ENCODE data around the gene PTPRG.

The PTPRG gene

GRCh38 chr3:61669668-61670299 is 108.4 kb downstream of the PTPRG start:
- TF ChIP-seq CTCF (IDR thresholded peaks at IDR 0.05; ENCODE audit: insufficient read depth, low read depth, low read length, missing control alignments) = no peak
- no peak overlapping the region for H3K4me3 ChIP-seq (ENCODE audit: low read depth, low read length)
- peak; percentile 3 for DNase-seq (ENCODE audit: low read depth)

DNA sequence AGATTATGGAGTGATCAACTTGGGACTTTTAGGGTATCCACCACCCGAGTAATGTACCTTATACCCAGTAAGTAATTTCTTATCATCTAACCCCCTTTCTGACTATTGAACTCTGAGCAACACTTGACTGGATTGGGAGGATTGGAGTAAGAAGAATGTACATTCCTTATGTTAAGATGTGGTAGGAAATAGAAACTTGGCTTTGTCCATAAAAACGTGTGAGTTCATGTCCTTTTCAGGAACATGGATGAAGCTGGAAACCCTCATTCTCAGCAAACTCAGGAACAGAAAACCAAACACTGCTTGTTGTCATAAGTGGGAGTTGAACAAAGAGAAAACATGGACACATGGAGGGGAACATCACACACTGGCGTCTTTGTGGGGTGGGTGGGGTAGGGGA is 112.3 kb downstream of the PTPRG start:
- DNase-seq (ENCODE audit: low read depth) = no peak
- H3K4me3 ChIP-seq (ENCODE audit: low read depth, low read length) = no peak overlapping the region
- no peak for TF ChIP-seq CTCF (IDR thresholded peaks at IDR 0.05; ENCODE audit: insufficient read depth, low read depth, low read length, missing control alignments)

DNA sequence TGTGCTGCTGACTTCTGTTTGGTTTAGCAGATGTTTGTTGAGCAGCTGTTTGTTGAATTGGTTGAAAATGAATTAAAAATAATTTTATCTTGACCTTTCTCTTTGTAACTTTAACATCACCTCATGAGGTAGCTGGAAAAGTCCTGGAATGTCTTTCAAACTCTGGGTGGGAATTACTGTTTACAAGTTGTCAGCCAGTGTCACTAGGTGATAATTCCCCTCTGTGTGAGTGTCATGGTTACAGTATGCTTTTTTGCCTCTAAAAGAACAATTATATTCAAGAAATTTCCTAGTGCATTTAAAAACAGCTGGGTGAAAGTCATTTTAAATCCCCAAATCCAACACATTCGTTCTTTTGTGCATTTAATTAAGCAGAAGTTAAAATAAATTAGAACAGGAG is 113.2 kb downstream of the PTPRG start:
- TF ChIP-seq CTCF (IDR thresholded peaks at IDR 0.05; ENCODE audit: insufficient read depth, low read depth, low read length, missing control alignments) = no peak
- no peak for DNase-seq (ENCODE audit: low read depth)
- no peak overlapping the region for H3K4me3 ChIP-seq (ENCODE audit: low read depth, low read length)

- no peak overlapping the region for H3K4me3 ChIP-seq (ENCODE audit: low read depth, low read length)
- DNase-seq (ENCODE audit: low read depth) = no peak
- TF ChIP-seq CTCF (IDR thresholded peaks at IDR 0.05; ENCODE audit: insufficient read depth, low read depth, low read length, missing control alignments) = no peak
Measured at GRCh38 chr3:61679026-61679425, 117.7 kb downstream of the PTPRG start.

DNA sequence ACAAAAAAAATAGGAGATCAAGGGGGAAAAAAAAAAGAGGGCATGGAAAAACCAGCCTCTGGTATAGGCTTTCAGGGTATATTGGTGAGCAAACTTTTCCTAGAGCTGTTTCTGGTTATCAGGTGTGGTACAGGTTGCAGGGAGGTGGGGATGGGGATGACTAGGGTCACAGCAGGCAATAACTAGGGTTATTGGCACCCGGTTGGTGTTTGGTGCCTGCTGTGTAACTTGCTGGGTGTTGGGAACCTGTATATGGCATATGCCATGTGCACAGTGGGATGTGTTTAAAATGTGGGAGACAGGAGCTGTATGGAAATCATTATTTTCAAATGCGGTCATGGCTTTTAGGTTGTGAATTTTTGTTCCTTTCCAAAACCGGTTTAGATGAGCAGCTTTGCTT is 119.2 kb downstream of the PTPRG start:
- no peak overlapping the region for H3K4me3 ChIP-seq (ENCODE audit: low read depth, low read length)
- DNase-seq (ENCODE audit: low read depth) = no peak
- no peak for TF ChIP-seq CTCF (IDR thresholded peaks at IDR 0.05; ENCODE audit: insufficient read depth, low read depth, low read length, missing control alignments)

- no peak for TF ChIP-seq CTCF (IDR thresholded peaks at IDR 0.05; ENCODE audit: insufficient read depth, low read depth, low read length, missing control alignments)
- no peak for DNase-seq (ENCODE audit: low read depth)
- H3K4me3 ChIP-seq (ENCODE audit: low read depth, low read length) = no peak overlapping the region
Measured at GRCh38 chr3:61681636-61682035, 120.3 kb downstream of the PTPRG start.

Data from GM12865 (cell line).